Cardiac muscle cell (in vitro differentiated cells and primary cell): Measurements from ENCODE around the gene FRMPD3. TPM values are rescaled to one million over a fixed set of nuclear protein-coding genes. Genes with fewer than 3 reads are reported as not detected.

Source experiments
- DNase-seq, 2 donors: peaks; one replicate each; pipeline versions ENCODE4 v3.0.0 to v3.0.0-alpha.2; 2010 to 2017; ENCODE audit warnings: low read depth in 1 of 2, low spot score in 1 of 2
- H3K27ac ChIP-seq: fragments of 200-600 bp; sonication (generic); 2 replicates; pipeline ENCODE4 v1.5.1; 2016
- H3K27me3 ChIP-seq: fragments of 200-600 bp; sonication (generic); 2 replicates; pipeline ENCODE4 v1.6.0; 2016; ENCODE audit warnings: control low read depth
- H3K36me3 ChIP-seq: fragments of 200-600 bp; sonication (generic); 2 replicates; pipeline ENCODE4 v1.5.1; 2016; ENCODE audit warnings: control low read depth
- H3K4me1 ChIP-seq: fragments of 200-600 bp; sonication (generic); 2 replicates; pipeline ENCODE4 v1.8.1; 2017; ENCODE audit warnings: low read depth, mild to moderate bottlenecking, mixed run types
- H3K4me3 ChIP-seq: fragments of 200-600 bp; sonication (generic); 2 replicates; pipeline ENCODE4 v1.5.1; 2016; ENCODE audit warnings: mild to moderate bottlenecking
- H3K9me3 ChIP-seq: fragments of 200-600 bp; sonication (generic); 2 replicates; pipeline ENCODE4 v1.5.1; 2017; ENCODE audit warnings: low read depth, mild to moderate bottlenecking, control low read depth
- polyA plus RNA-seq: library from polyadenylated mRNA; unstranded; fragments of >200 nt; fragmentation: Nextera tagmentation; extraction: Ambion mirVana; gene quantifications from 2 replicates; pipeline ENCODE4 v1.2.1, GENCODE V29; 2016
- total RNA-seq: library from RNA; depleted of rRNA; stranded (reverse); fragments of >200 nt; gene quantifications from 2 replicates; pipeline ENCODE4 v1.2.3, GENCODE V29; 2016
- TF ChIP-seq, protein P1 (sequence below): IDR thresholded peaks from 2 replicates; pipeline ENCODE4 v1.5.1; 2012; ENCODE audit warnings: low read depth, mild to moderate bottlenecking, low read length

The FRMPD3 gene
- total and polyA plus RNA-seq, 2 experiments from 2014 or later, result 0.51 to 4.5 TPM

DNA sequence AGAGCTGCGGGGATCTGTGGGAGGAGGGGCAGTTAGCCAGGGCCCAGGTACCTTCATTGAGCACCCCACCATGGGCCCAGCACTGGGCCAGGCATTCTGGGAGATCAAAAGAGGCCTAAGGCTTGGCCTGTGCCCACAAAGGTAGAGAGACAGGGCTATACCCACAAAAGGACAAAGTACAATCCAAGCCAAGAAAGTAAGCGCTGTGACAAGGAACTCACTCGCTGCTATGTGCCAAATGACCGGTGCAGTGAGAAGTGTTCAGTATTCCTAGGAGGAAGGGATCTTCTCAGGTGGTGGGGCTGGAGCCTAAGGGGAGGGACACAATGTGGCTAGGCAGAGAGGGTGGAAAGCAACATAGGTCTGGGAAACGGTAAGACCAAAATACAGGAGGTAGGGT is 8.8 kb upstream of the FRMPD3 start:
- H3K4me1 ChIP-seq, result no peaks in the 10 kb centered on the region

DNA sequence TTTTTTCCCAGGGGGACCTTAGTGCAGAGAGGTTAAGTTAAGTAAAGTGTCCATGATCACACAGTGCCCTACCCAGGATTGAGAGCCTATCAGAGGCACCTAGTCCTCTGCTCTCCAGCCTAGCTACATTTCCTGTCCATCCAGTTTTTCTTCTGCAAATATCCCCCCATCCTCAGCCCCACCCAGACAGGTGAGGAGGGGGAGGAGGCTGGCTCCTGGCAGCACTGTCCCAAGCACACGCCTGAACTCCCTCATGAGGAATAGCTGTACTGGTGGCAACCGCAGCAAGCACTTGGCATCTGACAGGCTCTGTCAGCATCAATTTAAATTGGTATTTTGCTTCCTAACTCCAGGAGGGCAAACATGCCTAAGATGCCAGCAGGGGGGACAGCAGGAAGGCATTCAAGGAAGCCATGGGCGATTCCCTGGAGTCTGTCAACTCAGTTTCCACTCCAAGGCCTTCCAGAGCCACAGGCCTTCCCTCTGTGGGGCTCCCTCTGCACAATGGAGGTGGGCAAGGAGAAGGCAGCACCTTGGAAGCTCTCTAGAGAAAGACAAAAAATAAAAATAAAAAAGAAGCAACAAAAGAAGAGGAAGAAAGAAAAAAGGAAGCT is 6.4 kb upstream of the FRMPD3 start:
- no peak overlapping the region for H3K4me3 ChIP-seq
- no peaks in the 10 kb centered on the region for H3K36me3 ChIP-seq
- DNase-seq, result no peak
- H3K27me3 ChIP-seq, result peaks cover 13% of the 10 kb centered on the region
- no peaks in the 10 kb centered on the region for H3K4me1 ChIP-seq
- H3K27ac ChIP-seq, result no peak overlapping the region
- TF ChIP-seq, protein P1, sequence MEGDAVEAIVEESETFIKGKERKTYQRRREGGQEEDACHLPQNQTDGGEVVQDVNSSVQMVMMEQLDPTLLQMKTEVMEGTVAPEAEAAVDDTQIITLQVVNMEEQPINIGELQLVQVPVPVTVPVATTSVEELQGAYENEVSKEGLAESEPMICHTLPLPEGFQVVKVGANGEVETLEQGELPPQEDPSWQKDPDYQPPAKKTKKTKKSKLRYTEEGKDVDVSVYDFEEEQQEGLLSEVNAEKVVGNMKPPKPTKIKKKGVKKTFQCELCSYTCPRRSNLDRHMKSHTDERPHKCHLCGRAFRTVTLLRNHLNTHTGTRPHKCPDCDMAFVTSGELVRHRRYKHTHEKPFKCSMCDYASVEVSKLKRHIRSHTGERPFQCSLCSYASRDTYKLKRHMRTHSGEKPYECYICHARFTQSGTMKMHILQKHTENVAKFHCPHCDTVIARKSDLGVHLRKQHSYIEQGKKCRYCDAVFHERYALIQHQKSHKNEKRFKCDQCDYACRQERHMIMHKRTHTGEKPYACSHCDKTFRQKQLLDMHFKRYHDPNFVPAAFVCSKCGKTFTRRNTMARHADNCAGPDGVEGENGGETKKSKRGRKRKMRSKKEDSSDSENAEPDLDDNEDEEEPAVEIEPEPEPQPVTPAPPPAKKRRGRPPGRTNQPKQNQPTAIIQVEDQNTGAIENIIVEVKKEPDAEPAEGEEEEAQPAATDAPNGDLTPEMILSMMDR, result no peak
- H3K9me3 ChIP-seq, result no peaks in the 10 kb centered on the region

More for the DNA sequence above, 8.8 kb upstream of the FRMPD3 start:
- TF ChIP-seq, protein P1, result no peak
- Histone ChIP-seq H3K27me3 (no peaks in the 10 kb centered on the region), H3K27ac (no peak overlapping the region), H3K4me3 (no peak overlapping the region), H3K36me3 (no peaks in the 10 kb centered on the region), H3K9me3 (no peaks in the 10 kb centered on the region)
- no peak for DNase-seq

DNA sequence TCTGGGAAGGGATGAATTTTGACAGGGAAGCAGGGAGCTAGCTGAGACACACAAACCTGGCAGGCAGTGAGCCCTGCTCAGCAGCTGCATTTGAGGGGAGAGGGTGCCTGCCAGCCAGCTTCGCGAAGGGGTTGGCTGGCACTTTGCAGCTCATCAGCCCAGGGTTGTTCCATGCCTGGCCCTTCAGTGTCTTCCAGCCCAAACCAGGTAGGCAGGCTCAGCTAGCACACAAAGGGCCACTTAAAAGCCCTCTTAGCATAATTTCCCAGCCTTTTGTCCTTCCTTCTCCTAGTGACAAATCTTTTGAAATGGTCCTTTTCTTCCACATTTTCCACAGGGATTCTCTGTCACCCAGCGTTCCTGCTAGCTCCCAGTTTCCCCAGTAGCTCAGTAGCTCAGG is 4.3 kb upstream of the FRMPD3 start:
- H3K27me3 ChIP-seq, result peaks cover 17% of the 10 kb centered on the region
- no peak for DNase-seq
- H3K9me3 ChIP-seq, result no peaks in the 10 kb centered on the region
- H3K36me3 ChIP-seq, result no peaks in the 10 kb centered on the region
- no peaks in the 10 kb centered on the region for H3K4me1 ChIP-seq
- TF ChIP-seq, protein P1, result no peak
- H3K4me3 ChIP-seq, result no peak overlapping the region
- no peak overlapping the region for H3K27ac ChIP-seq

DNA sequence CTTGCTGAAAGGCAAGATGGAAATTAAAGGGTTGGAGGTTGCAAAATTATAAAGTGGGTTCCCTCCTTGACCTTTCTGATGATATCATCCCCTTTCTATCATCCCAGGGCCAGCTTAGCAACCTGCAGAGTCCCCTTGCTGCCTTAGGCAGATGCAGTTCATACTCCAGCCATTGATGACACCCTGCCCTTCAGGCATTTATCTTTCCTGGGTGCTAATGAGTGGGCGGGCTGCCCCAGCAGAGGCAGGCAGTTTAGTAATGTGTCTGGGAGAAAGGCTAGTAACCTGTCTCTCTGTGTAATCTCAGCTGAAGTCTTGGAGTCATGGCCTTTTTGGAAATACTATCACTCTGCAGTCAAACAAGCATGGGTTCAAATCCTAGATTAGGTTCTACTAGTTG is 3.8 kb upstream of the FRMPD3 start:
- Histone ChIP-seq H3K9me3 (no peaks in the 10 kb centered on the region), H3K4me1 (no peaks in the 10 kb centered on the region), H3K4me3 (no peak overlapping the region), H3K36me3 (no peaks in the 10 kb centered on the region), H3K27ac (no peak overlapping the region), H3K27me3 (peaks cover 17% of the 10 kb centered on the region)
- TF ChIP-seq, protein P1, result no peak
- no peak for DNase-seq

DNA sequence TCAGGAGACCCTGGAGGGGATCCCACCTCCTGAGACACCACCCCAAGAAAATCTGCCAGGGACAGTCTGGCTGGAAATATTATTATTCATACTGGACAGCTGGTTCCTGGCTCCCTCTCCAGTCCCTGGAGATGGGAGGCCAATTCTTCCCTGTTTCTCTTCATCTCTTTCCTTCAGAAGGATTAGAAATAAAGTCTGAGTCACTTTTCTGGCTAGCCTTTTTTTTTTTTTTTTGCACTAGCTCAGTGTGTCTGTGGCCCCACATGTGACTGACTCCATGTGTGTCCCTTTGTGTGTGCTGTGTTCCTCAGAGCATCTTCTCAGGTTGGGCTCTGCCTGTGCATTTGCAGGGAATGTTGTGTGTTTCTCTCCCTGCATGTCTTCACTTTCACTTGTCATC is 1.8 kb upstream of the FRMPD3 start:
- Histone ChIP-seq H3K4me1 (peaks cover 3% of the 10 kb centered on the region), H3K27ac (no peak overlapping the region), H3K27me3 (peaks cover 17% of the 10 kb centered on the region), H3K4me3 (no peak overlapping the region), H3K9me3 (no peaks in the 10 kb centered on the region), H3K36me3 (no peaks in the 10 kb centered on the region)
- TF ChIP-seq, protein P1, result no peak
- no peak for DNase-seq

DNA sequence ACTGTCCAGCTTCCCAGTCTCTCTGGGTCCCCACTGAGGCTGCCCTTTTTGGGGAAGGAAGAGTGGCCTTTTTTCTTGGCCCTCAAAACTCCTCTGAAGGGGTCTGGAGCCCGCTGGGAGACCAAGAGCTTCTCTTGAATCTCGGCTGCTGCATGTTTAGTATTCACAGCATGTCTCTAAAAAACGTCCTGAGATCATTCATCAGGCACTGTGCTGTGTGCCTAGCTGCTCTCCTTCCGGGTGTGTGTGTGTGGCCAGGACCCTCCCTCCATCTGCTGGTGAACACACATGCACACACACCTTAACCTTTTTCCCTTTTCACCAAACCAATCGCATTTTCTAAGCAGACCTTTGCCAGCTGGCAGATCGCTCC is 841 bp upstream of the FRMPD3 start:
- no peak overlapping the region for H3K27ac ChIP-seq
- peaks cover 3% of the 10 kb centered on the region for H3K4me1 ChIP-seq
- peak overlapping the region; percentile 92 for H3K4me3 ChIP-seq
- H3K27me3 ChIP-seq, result peaks cover 17% of the 10 kb centered on the region
- TF ChIP-seq, protein P1, result no peak
- no peak for DNase-seq
- no peaks in the 10 kb centered on the region for H3K9me3 ChIP-seq
- H3K36me3 ChIP-seq, result no peaks in the 10 kb centered on the region
